ENCODE results near the gene C12orf42. TPM values are rescaled to one million over a fixed set of nuclear protein-coding genes. Genes with fewer than 3 reads are reported as not detected.
"Not testable (repeated sequence)": the region's sequence is repeated elsewhere in the genome, so short reads cannot be mapped to it uniquely, and the experiment has no call there.

C12orf42 gene
- total RNA-seq, 1 donor from 2014 or later: not detected

- no peak for TF ChIP-seq CTCF (IDR thresholded peaks at IDR 0.05; ENCODE audit: borderline replicate concordance)
- intact Hi-C loops (cut with micrococcal nuclease): no loop called here
- H3K27ac ChIP-seq (replicated peaks): no peak overlapping the region
- H3K9me3 ChIP-seq (replicated peaks): peaks cover 45% of the 10 kb centered on the region
- no peaks in the 10 kb centered on the region for H3K27me3 ChIP-seq (ENCODE audit: low read depth)
- no peak overlapping the region for H3K4me3 ChIP-seq
- no peaks in the 10 kb centered on the region for H3K36me3 ChIP-seq
- no peak for DNase-seq
- no peaks in the 10 kb centered on the region for H3K4me1 ChIP-seq
Observed at GRCh38 chr12:103431950-103432349, 63.8 kb downstream of the C12orf42 start.

DNA sequence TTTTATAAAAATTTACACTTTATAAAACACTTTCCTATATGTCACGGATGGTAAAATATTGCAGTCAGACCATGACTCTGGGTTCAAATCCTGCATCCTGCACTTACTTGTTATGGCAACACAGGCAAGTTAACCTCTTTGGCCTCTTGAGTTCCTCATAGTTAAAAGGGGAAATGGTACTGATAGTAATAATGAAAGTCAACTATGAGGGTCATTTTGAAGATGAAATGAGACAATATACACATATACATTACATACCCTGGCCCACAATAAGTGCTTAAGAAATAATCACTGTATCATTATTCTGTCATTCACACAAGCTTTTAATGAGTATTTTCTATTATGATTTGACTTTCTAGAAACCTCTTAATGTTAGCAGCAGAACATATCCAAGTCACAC is 64.4 kb downstream of the C12orf42 start:
- Histone ChIP-seq H3K36me3 (no peaks in the 10 kb centered on the region), H3K27ac (replicated peaks) (no peak overlapping the region), H3K4me3 (no peak overlapping the region), H3K27me3 (ENCODE audit: low read depth) (no peaks in the 10 kb centered on the region), H3K4me1 (no peaks in the 10 kb centered on the region), H3K9me3 (replicated peaks) (peaks cover 45% of the 10 kb centered on the region)
- intact Hi-C loops (cut with micrococcal nuclease): no loop called here
- no peak for TF ChIP-seq CTCF (IDR thresholded peaks at IDR 0.05; ENCODE audit: borderline replicate concordance)
- no peak for DNase-seq

- intact Hi-C loops (cut with micrococcal nuclease); H3K4me1 ChIP-seq; DNase-seq; H3K4me3 ChIP-seq; H3K27ac ChIP-seq (replicated peaks); H3K27me3 ChIP-seq (ENCODE audit: low read depth); H3K36me3 ChIP-seq: not testable (repeated sequence)
- peaks cover 26% of the 10 kb centered on the region for H3K9me3 ChIP-seq (replicated peaks)
Observed at GRCh38 chr12:103425674-103426073, 70.1 kb downstream of the C12orf42 start.

- H3K27me3 ChIP-seq (ENCODE audit: low read depth); intact Hi-C loops (cut with micrococcal nuclease); H3K4me1 ChIP-seq; DNase-seq; H3K4me3 ChIP-seq; H3K36me3 ChIP-seq; H3K27ac ChIP-seq (replicated peaks): not testable (repeated sequence)
- peaks cover 20% of the 10 kb centered on the region for H3K9me3 ChIP-seq (replicated peaks)
Observed at GRCh38 chr12:103424849-103425586, 70.8 kb downstream of the C12orf42 start.

DNA sequence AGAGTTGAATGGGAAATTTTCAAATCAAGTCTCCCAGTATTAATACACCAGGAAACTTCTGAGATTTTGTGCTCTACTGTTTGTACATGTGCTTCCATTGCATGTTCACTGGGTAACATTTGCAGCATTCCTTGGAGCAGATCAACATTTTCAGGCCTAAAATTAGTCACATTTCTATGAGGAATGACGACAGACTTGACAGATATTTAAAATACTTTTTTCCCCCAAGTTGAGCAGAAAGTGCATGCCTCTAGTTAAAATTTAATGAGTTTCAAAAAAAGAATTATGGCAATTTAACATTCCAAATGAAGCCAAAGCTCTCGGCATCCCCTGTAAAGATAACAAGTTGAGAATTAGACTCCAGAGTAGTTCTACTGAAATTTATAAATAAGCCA is 72.3 kb downstream of the C12orf42 start:
- DNase-seq: no peak
- intact Hi-C loops (cut with micrococcal nuclease): no loop called here
- no peaks in the 10 kb centered on the region for H3K4me1 ChIP-seq
- peaks cover 14% of the 10 kb centered on the region for H3K9me3 ChIP-seq (replicated peaks)
- no peak for TF ChIP-seq CTCF (IDR thresholded peaks at IDR 0.05; ENCODE audit: borderline replicate concordance)
- no peaks in the 10 kb centered on the region for H3K36me3 ChIP-seq
- no peak overlapping the region for H3K27ac ChIP-seq (replicated peaks)
- no peak overlapping the region for H3K4me3 ChIP-seq
- no peaks in the 10 kb centered on the region for H3K27me3 ChIP-seq (ENCODE audit: low read depth)

DNA sequence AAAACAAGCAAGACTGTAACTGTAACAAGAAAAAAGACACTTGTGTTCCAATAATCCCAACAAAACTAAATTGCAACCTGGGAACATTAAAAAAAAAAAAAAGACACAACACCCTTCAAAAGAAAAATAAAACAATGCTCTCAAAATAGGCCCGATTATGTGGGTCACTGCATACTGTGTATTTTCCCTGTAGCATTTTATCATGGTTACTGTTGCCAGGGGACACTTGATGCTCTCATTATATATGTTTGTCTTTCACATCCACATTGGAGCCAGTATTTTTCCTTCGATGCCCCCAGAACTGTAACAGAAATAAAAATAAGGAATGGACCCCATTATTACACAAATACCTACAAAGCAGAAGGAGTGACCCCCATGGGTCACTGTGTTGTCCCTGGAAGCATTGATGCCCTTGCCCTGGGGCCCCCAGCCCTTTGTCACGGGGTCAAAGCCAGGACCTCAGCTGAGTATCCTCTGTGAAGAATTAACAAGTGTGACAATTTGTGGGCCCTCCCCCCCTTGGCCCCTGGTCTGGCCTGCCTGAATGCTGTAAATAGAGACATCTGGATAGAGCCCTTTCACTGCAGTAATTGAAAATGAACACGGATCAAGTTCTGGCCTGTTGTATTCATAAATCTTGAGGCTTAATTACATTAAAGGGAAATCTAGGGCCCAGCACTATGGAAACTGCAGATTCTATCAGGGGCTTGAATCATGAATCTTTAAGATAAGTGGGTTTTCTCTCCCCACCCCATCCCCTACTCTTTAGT is 72.8 kb downstream of the C12orf42 start:
- Histone ChIP-seq H3K4me1 (no peaks in the 10 kb centered on the region), H3K4me3 (no peak overlapping the region), H3K27ac (replicated peaks) (no peak overlapping the region), H3K27me3 (ENCODE audit: low read depth) (no peaks in the 10 kb centered on the region), H3K9me3 (replicated peaks) (peaks cover 11% of the 10 kb centered on the region), H3K36me3 (no peaks in the 10 kb centered on the region)
- intact Hi-C loops (cut with micrococcal nuclease): no loop called here
- TF ChIP-seq CTCF (IDR thresholded peaks at IDR 0.05; ENCODE audit: borderline replicate concordance): no peak
- no peak for DNase-seq
